Urinary bladder (tissue), 4 donors: Measurements from ENCODE around the gene CCDC13. TPM values are rescaled to one million over a fixed set of nuclear protein-coding genes. Genes with fewer than 3 reads are reported as not detected.

Source experiments
- DNase-seq: peaks from one replicate; pipeline ENCODE4 v3.0.0-alpha.2; 2015; ENCODE audit errors: extremely low spot score
- H3K27ac ChIP-seq: one replicate; pipeline ENCODE4 v1.5.1; 2013; ENCODE audit warnings: low read depth, mild to moderate bottlenecking, moderate library complexity
- H3K36me3 ChIP-seq: one replicate; pipeline ENCODE4 v1.6.1; 2013; ENCODE audit warnings: mild to moderate bottlenecking, moderate library complexity; ENCODE audit not compliant: insufficient read depth
- H3K4me1 ChIP-seq: one replicate; pipeline ENCODE4 v1.6.1; 2013; ENCODE audit warnings: mild to moderate bottlenecking, moderate library complexity; ENCODE audit not compliant: insufficient read depth
- H3K4me3 ChIP-seq: one replicate; pipeline ENCODE4 v1.5.1; 2013; ENCODE audit warnings: low read depth, low read length
- whole genome bisulfite sequencing: extraction: QIAGEN DNeasy Blood & Tissue Kit; methylation state at CpG from one replicate; pipeline ENCODE4 v1.1.7; 2013; 5-methylcytosine and 5-hydroxymethylcytosine counted together
- polyA plus RNA-seq: library from polyadenylated mRNA; stranded (reverse); fragments of 200-250 nt; gene quantifications from one replicate; pipeline ENCODE4 v1.2.3, GENCODE V29; 2013
- total RNA-seq: library from RNA; depleted of rRNA; stranded (reverse); fragments of >200 nt; gene quantifications from one replicate; pipeline ENCODE4 v1.2.3, GENCODE V29; 2014
- donor health status: healthy with polysubstance abuse.
- donor health status: healthy.

Gene CCDC13
- total and polyA plus RNA-seq, 2 donors = 1.1 to 1.5 TPM

- DNase-seq = peak; percentile 93
- H3K27ac ChIP-seq = peak within 1 kb of the TSS; percentile 93
- no peaks in the 10 kb centered on the region for H3K36me3 ChIP-seq
- H3K4me1 ChIP-seq = no peaks in the 10 kb centered on the region
- H3K4me3 ChIP-seq = peak within 1 kb of the TSS; percentile 79
- under 1% methylated on average over 63 of the region's 63 CpGs for whole genome bisulfite sequencing
Measured at GRCh38 chr3:42804106-42804830, 31.2 kb upstream of the CCDC13 start, which contains the start of gene HIGD1A. Gene HIGD1A, minus strand, starts transcription at chr3:42804490. Its CDS starts 10,237 bp downstream, at chr3:42794253.

GRCh38 chr3:42803414-42804105 is 30.5 kb upstream of the CCDC13 start:
- 1% methylated on average over 33 of the region's 33 CpGs for WGBS
- Histone ChIP-seq H3K27ac (peak overlapping the region; percentile 93), H3K4me1 (no peaks in the 10 kb centered on the region), H3K4me3 (peak overlapping the region; percentile 79), H3K36me3 (no peaks in the 10 kb centered on the region)
- no peak for DNase-seq

- Histone ChIP-seq H3K36me3 (no peaks in the 10 kb centered on the region), H3K27ac (no peak overlapping the region), H3K4me3 (peak overlapping the region; percentile 79), H3K4me1 (no peaks in the 10 kb centered on the region)
- DNase-seq = no peak
- WGBS = 43% methylated on average over 11 of the region's 11 CpGs
Measured at GRCh38 chr3:42802876-42803413, 29.9 kb upstream of the CCDC13 start.

- Histone ChIP-seq H3K4me1 (no peaks in the 10 kb centered on the region), H3K36me3 (no peaks in the 10 kb centered on the region), H3K27ac (no peak overlapping the region), H3K4me3 (no peak overlapping the region)
- DNase-seq = no peak
- 92% methylated on average over 4 of the region's 4 CpGs for WGBS
Measured at GRCh38 chr3:42801784-42802183, 28.7 kb upstream of the CCDC13 start.

- DNase-seq = no peak
- Histone ChIP-seq H3K4me1 (no peaks in the 10 kb centered on the region), H3K36me3 (no peaks in the 10 kb centered on the region), H3K27ac (no peak overlapping the region), H3K4me3 (no peak overlapping the region)
- WGBS = 80% methylated on average over 3 of the region's 3 CpGs
Measured at GRCh38 chr3:42801048-42801620, 28.1 kb upstream of the CCDC13 start.

- no peak for DNase-seq
Measured at GRCh38 chr3:42800251-42800650, 27.2 kb upstream of the CCDC13 start.

GRCh38 chr3:42799376-42799775 is 26.3 kb upstream of the CCDC13 start:
- 83% methylated on average over 7 of the region's 7 CpGs for WGBS
- H3K27ac ChIP-seq = no peak overlapping the region
- no peaks in the 10 kb centered on the region for H3K36me3 ChIP-seq
- H3K4me3 ChIP-seq = no peak overlapping the region
- DNase-seq = no peak
- H3K4me1 ChIP-seq = no peaks in the 10 kb centered on the region

More at GRCh38 chr3:42800251-42800650, 27.2 kb upstream of the CCDC13 start:
- H3K4me1 ChIP-seq = no peaks in the 10 kb centered on the region
- H3K27ac ChIP-seq = peak overlapping the region; percentile 5
- no peaks in the 10 kb centered on the region for H3K36me3 ChIP-seq
- no peak overlapping the region for H3K4me3 ChIP-seq
- 96% methylated on average over 2 of the region's 2 CpGs for WGBS

- no peaks in the 10 kb centered on the region for H3K36me3 ChIP-seq
- 89% methylated on average over 4 of the region's 5 CpGs for WGBS
- H3K4me3 ChIP-seq = no peak overlapping the region
- no peaks in the 10 kb centered on the region for H3K4me1 ChIP-seq
- no peak overlapping the region for H3K27ac ChIP-seq
- no peak for DNase-seq
Measured at GRCh38 chr3:42796332-42796885, 23.4 kb upstream of the CCDC13 start.

- no peak overlapping the region for H3K27ac ChIP-seq
- H3K4me1 ChIP-seq = no peaks in the 10 kb centered on the region
- no peak overlapping the region for H3K4me3 ChIP-seq
- no peaks in the 10 kb centered on the region for H3K36me3 ChIP-seq
- no peak for DNase-seq
- WGBS = 89% methylated on average over 2 of the region's 2 CpGs
Measured at GRCh38 chr3:42795621-42796181, 22.6 kb upstream of the CCDC13 start.

- no peak overlapping the region for H3K4me3 ChIP-seq
- 72% methylated on average over 6 of the region's 6 CpGs for WGBS
- no peaks in the 10 kb centered on the region for H3K4me1 ChIP-seq
- H3K36me3 ChIP-seq = peaks cover 2% of the 10 kb centered on the region
- H3K27ac ChIP-seq = no peak overlapping the region
- no peak for DNase-seq
Measured at GRCh38 chr3:42790714-42791229, 17.7 kb upstream of the CCDC13 start.

GRCh38 chr3:42786631-42787030 is 13.6 kb upstream of the CCDC13 start:
- 96% methylated on average over 2 of the region's 2 CpGs for WGBS
- Histone ChIP-seq H3K27ac (no peak overlapping the region), H3K4me1 (no peaks in the 10 kb centered on the region), H3K4me3 (no peak overlapping the region), H3K36me3 (peaks cover 2% of the 10 kb centered on the region)
- no peak for DNase-seq

GRCh38 chr3:42786212-42786611 is 13.2 kb upstream of the CCDC13 start:
- Histone ChIP-seq H3K4me1 (no peaks in the 10 kb centered on the region), H3K36me3 (peaks cover 2% of the 10 kb centered on the region), H3K27ac (no peak overlapping the region), H3K4me3 (no peak overlapping the region)
- WGBS = 74% methylated on average over 1 of the region's 1 CpG
- DNase-seq = no peak
